ENCODE measurements around the gene VSIG10L. TPM values are rescaled to one million over a fixed set of nuclear protein-coding genes. Genes with fewer than 3 reads are reported as not detected.

Gene VSIG10L
- total RNA-seq, 4 donors from 2014 or later: 0.60 to 2.2 (median 1.8) TPM

GRCh38 chr19:51323481-51324166 is 18.3 kb downstream of the VSIG10L start:
- peaks cover 31% of the 10 kb centered on the region for H3K27me3 ChIP-seq
- TF ChIP-seq EP300 (IDR thresholded peaks at IDR 0.05; ENCODE audit: low read depth) (no peak), POLR2AphosphoS5 (IDR thresholded peaks at IDR 0.05) (no peak), POLR2A (IDR thresholded peaks at IDR 0.05) (no peak), CTCF (IDR thresholded peaks at IDR 0.05) (no peak)
- in situ Hi-C loops (cut with MboI; ENCODE audit: low pct_ligation_motif_present in 1 of 4, low pct_unique_long_range_greater_than_20kb in 1 of 4, low sequenced_read_pairs in 3 of 4) (no loop called here), intact Hi-C loops (cut with DNase I; ENCODE audit: low total_unique reads) (no loop called here)
- no peak overlapping the region for H3K27ac ChIP-seq
- no peaks in the 10 kb centered on the region for H3K36me3 ChIP-seq
- H3K4me3 ChIP-seq: no peak overlapping the region
- DNase-seq: no peak
- WGBS, 2 donors (ENCODE audit: low coverage in 1 of 2): 81% methylated on average over 27 of the region's 29 CpGs; no CpG with 5 or more reads in 1 of the 2 donors
- H3K4me1 ChIP-seq: peaks cover 0 to 13% (median 6%) of the 10 kb centered on the region in 4 donors
- H3K9me3 ChIP-seq: no peaks in the 10 kb centered on the region

GRCh38 chr19:51321799-51322198 is 20.1 kb downstream of the VSIG10L start:
- intact Hi-C loops (cut with DNase I; ENCODE audit: low total_unique reads) (no loop called here), in situ Hi-C loops (cut with MboI; ENCODE audit: low pct_ligation_motif_present in 1 of 4, low pct_unique_long_range_greater_than_20kb in 1 of 4, low sequenced_read_pairs in 3 of 4) (no loop called here)
- Histone ChIP-seq H3K4me1 (peaks cover 0 to under 1% (median 0%) of the 10 kb centered on the region in 4 donors), H3K36me3 (no peaks in the 10 kb centered on the region), H3K27ac (no peak overlapping the region), H3K4me3 (no peak overlapping the region), H3K27me3 (peaks cover 13% of the 10 kb centered on the region), H3K9me3 (no peaks in the 10 kb centered on the region)
- TF ChIP-seq EP300 (IDR thresholded peaks at IDR 0.05; ENCODE audit: low read depth): no peak
- TF ChIP-seq CTCF (IDR thresholded peaks at IDR 0.05): no peak
- TF ChIP-seq POLR2A (IDR thresholded peaks at IDR 0.05): no peak
- no peak for TF ChIP-seq POLR2AphosphoS5 (IDR thresholded peaks at IDR 0.05)
- no peak for DNase-seq
- 67% methylated on average over 14 of the region's 14 CpGs; no CpG with 5 or more reads in 1 of the 2 donors for WGBS, 2 donors (ENCODE audit: low coverage in 1 of 2)

- intact Hi-C loops (cut with DNase I; ENCODE audit: low total_unique reads): no loop called here
Observed at GRCh38 chr19:51320280-51320657, 21.7 kb downstream of the VSIG10L start.

More at GRCh38 chr19:51320280-51320657, 21.7 kb downstream of the VSIG10L start:
- Histone ChIP-seq H3K27me3 (no peaks in the 10 kb centered on the region), H3K27ac (no peak overlapping the region), H3K9me3 (no peaks in the 10 kb centered on the region), H3K4me3 (no peak overlapping the region), H3K4me1 (no peaks in the 10 kb centered on the region), H3K36me3 (no peaks in the 10 kb centered on the region)
- TF ChIP-seq EP300 (IDR thresholded peaks at IDR 0.05; ENCODE audit: low read depth) (no peak), POLR2AphosphoS5 (IDR thresholded peaks at IDR 0.05) (no peak), CTCF (IDR thresholded peaks at IDR 0.05) (no peak), POLR2A (IDR thresholded peaks at IDR 0.05) (no peak)
- in situ Hi-C loops (cut with MboI; ENCODE audit: low pct_ligation_motif_present in 1 of 4, low pct_unique_long_range_greater_than_20kb in 1 of 4, low sequenced_read_pairs in 3 of 4): no loop called here
- 22% methylated on average over 12 of the region's 14 CpGs; no CpG with 5 or more reads in 1 of the 2 donors for WGBS, 2 donors (ENCODE audit: low coverage in 1 of 2)
- DNase-seq: no peak

Measured in transverse colon (tissue), 4 donors.